Measurements from ENCODE around the gene PLCXD1.
A peak's percentile ranks its signal among the peaks of the same experiment; 100 is the strongest.
"Not testable (repeated sequence)": the region's sequence is repeated elsewhere in the genome, so short reads cannot be mapped to it uniquely, and the experiment has no call there.

Gene PLCXD1

DNA sequence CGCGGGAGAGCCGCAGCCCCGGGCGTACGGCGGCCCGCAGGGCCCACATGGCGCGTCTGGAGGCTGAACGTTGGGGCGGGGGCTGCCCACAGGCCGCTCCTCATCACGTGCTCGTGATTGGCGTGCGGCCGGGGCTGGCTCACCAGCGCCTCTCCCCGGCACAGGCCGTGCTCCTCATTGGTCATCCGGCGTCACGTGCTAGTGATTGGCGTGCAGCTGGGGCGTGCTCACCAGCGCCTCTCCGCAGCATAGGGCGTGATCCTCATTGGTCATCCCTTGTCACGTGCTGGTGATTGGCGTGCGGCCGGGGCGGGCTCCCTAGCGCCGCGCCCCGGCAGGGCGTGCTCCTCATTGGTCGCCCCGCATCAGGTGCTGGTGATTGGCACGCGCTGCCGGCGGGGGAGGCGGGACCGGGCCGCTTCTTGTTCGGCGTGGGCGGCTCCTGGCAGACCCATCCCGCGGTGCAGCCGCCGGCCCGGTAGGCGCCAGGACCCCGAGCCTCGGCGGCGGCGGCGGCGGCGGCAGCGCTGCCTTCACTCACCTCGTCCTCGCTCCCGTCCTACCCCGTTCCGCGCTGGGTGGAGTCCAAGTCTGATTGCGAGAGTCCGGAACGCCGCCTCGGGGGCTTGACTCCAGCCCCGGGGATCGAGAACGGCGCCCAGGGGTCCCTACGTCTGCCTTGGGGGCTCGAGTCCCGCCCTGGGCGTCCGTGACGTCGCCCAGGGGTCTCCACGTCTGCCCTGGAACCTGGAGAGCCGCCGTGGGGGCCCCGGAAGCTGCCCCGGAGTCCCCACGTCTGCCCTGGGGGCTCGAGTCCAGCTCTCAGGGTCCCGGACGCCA lies 37.8 kb downstream of the PLCXD1 start, which contains the start of gene GTPBP6:
GTPBP6 (minus strand) TSS at position 58 of the 840 bp plus-strand sequence; CDS start at position 49, 9 bp downstream.
- peaks cover 0 to 4% of the 10 kb centered on the region in 2 donors for H3K27me3 ChIP-seq
- peak within 1 kb of the TSS; percentile 91 to 95 for H3K27ac ChIP-seq
- TF ChIP-seq, protein P1, sequence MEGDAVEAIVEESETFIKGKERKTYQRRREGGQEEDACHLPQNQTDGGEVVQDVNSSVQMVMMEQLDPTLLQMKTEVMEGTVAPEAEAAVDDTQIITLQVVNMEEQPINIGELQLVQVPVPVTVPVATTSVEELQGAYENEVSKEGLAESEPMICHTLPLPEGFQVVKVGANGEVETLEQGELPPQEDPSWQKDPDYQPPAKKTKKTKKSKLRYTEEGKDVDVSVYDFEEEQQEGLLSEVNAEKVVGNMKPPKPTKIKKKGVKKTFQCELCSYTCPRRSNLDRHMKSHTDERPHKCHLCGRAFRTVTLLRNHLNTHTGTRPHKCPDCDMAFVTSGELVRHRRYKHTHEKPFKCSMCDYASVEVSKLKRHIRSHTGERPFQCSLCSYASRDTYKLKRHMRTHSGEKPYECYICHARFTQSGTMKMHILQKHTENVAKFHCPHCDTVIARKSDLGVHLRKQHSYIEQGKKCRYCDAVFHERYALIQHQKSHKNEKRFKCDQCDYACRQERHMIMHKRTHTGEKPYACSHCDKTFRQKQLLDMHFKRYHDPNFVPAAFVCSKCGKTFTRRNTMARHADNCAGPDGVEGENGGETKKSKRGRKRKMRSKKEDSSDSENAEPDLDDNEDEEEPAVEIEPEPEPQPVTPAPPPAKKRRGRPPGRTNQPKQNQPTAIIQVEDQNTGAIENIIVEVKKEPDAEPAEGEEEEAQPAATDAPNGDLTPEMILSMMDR (IDR thresholded peaks at IDR 0.05), result peak in 1 of 2 experiments; percentile 28
- intact Hi-C loops (cut with DNase I; ENCODE audit: low total_unique reads), result loop anchor here (5.0 to 10.0 kb wide), 3 partner anchors 68 to 1133 kb away; partner anchors contain the start of genes ASMTL, PPP2R3B and SLC25A6
- peaks cover 0 to 35% (median 17%) of the 10 kb centered on the region in 4 donors for H3K4me1 ChIP-seq
- DNase-seq, result peak; percentile 99 to 100
- H3K4me3 ChIP-seq, result peak within 1 kb of the TSS; percentile 76 to 97
- H3K36me3 ChIP-seq, result peaks cover 11 to 23% (median 21%) of the 10 kb centered on the region in 3 donors
- H3K9me3 ChIP-seq, result no peaks in the 10 kb centered on the region

DNA sequence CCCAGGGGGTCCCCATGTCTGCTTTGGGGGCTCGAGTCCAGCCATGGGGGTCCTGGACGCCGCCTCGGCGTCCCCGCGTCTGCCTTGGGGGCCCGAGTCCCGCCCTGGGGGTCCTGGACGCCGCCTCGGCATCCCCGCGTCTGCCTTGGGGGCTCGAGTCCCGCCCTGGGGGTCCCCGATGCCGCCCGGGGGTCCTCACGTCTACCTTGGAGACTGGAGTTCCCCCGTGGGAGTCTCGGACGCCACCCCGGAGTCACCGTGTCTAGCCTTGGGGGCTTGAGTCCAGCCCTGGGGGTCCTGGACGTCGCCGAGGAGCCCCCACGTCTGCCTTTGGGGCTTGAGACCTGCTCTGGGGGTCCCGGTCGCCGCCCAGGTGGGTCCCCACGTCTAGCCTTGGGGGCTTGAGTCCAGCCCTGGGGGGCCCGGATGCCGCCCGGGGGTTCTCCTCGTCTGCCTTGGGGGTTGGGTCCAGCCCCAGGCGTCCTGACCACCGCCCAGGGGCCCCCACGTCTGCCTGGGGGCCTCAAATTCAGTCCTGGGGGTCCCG lies 38.5 kb downstream of the PLCXD1 start:
- peaks cover 0 to 9% of the 10 kb centered on the region in 2 donors for H3K27me3 ChIP-seq
- intact Hi-C loops (cut with DNase I; ENCODE audit: low total_unique reads), result loop anchor here (5.0 to 10.0 kb wide), 3 partner anchors 68 to 1133 kb away; partner anchors contain the start of genes ASMTL, PPP2R3B and SLC25A6
- H3K4me3 ChIP-seq, result peak overlapping the region; percentile 76 to 97
- H3K36me3 ChIP-seq, result peaks cover 7 to 18% (median 14%) of the 10 kb centered on the region in 3 donors
- H3K4me1 ChIP-seq, result peaks cover 0 to 38% (median 17%) of the 10 kb centered on the region in 4 donors
- DNase-seq, result peak; percentile 26 to 75
- TF ChIP-seq, protein P1 (IDR thresholded peaks at IDR 0.05), result no peak
- peak overlapping the region; percentile 84 to 89 for H3K27ac ChIP-seq
- no peaks in the 10 kb centered on the region for H3K9me3 ChIP-seq

DNA sequence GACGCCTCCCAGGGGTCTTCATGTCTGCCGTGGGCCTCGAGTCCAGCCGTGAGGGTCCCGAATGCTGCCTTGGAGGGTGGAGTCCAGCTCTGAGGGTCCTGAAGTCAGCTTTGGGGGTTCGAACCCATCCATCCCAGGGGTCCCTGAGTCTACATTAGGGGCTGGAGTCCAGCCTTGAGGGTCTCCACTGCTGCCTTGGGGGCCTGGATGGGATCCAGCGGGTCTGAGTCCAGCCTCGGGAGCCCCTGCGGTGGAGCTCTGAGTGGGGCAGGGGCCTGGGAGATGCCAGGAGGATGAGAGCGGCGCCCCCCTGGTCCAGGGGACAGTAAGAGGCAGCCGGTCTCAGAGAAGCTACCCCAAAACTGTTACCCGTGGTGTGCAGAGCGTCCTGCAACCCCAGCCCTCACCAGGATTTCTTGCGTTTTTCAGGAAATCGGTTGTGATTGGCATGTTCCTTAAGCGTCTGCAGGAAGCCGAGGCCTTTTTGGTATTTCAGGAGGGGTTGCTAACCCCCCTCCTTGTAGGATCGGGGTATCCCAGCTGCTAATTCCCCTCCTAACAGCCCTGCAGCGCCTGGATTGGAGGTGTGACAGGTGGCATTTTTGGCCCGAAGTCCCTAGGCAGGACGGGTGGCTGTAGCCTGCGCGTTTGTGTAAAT lies 39.1 kb downstream of the PLCXD1 start:
- H3K36me3 ChIP-seq, result peaks cover under 1 to 12% (median 8%) of the 10 kb centered on the region in 3 donors
- peak overlapping the region; percentile 84 to 89 for H3K27ac ChIP-seq
- TF ChIP-seq, protein P1 (IDR thresholded peaks at IDR 0.05), result no peak
- H3K9me3 ChIP-seq, result no peaks in the 10 kb centered on the region
- peak; percentile 26 to 72 for DNase-seq
- peak overlapping the region; percentile 76 to 97 for H3K4me3 ChIP-seq
- peaks cover 0 to 38% (median 17%) of the 10 kb centered on the region in 4 donors for H3K4me1 ChIP-seq
- peaks cover 0 to 11% of the 10 kb centered on the region in 2 donors for H3K27me3 ChIP-seq
- intact Hi-C loops (cut with DNase I; ENCODE audit: low total_unique reads), result no loop called here

DNA sequence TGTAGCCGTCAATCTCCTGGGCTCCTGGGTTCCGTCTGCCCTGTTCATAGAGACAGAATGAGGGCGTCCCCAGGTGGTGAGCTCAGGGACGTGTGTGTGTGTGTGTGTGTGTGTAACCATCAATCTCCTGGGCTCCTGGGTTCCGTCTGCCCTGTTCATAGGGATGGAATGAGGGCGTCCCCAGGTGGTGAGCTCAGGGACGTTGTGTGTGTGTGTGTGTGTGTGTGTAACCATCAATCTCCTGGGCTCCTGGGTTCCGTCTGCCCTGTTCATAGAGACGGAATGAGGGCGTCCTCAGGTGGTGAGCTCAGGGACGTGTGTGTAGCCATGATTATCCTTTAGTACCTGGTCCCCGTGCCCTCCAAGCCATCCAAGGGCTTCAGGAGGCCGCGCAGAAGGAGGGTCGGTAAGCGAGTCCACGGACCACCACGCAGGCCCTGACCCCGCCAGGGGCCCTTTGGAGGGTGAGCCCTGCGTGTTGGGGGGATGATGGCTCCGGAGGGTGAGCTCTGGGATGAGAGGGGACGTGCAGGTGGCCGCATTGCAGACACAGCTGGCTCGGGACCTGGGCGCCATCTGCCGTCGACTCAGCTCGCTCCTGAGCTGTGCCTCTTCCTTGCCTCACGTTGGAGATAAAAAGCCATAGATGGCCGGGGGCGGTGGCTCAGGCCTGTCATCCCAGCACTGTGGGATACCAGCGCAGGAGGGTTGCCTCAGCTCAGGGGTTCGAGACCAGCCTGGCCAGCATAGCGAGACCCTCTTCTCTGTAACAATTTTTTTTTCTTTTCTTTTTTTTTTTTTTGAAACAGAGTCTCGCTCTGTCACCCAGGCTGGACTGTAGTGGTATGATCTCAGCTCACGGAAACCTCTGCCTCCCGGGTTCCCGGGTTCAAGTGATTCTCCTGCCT lies 42.8 kb downstream of the PLCXD1 start:
- TF ChIP-seq, protein P1 (IDR thresholded peaks at IDR 0.05), result no peak
- H3K27me3 ChIP-seq, result peaks cover 0 to 21% of the 10 kb centered on the region in 2 donors
- no peaks in the 10 kb centered on the region for H3K36me3 ChIP-seq
- H3K9me3 ChIP-seq, result no peaks in the 10 kb centered on the region
- DNase-seq, result peak; percentile 12 to 63
- no peak overlapping the region for H3K4me3 ChIP-seq
- no peak overlapping the region for H3K27ac ChIP-seq
- H3K4me1 ChIP-seq, result peaks cover 0 to 29% (median 17%) of the 10 kb centered on the region in 4 donors
- intact Hi-C loops (cut with DNase I; ENCODE audit: low total_unique reads), result no loop called here

DNA sequence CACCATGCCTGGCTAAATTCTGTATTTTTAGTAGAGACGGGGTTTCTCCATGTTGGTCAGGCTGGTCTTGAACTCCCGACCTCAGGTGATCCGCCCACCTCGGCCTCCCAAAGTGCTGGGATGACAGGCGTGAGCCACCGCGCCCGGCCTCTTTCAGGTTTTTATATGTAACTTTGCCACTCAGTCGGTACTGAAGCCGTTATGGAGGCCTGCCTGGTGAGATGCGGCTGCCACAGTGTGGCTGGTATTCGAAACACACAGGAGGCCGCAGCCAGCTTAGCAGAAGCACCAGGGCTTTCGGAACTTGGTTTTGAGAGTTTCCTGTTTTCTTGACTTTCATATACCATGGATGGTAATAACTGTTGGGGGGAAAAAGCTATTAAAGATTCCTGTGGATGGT lies 43.5 kb downstream of the PLCXD1 start:
- intact Hi-C loops (cut with DNase I; ENCODE audit: low total_unique reads); H3K4me3 ChIP-seq; H3K36me3 ChIP-seq; H3K27ac ChIP-seq; H3K9me3 ChIP-seq: not testable (repeated sequence)
- DNase-seq, result peak in 1 of 2 donors; percentile 51
- Histone ChIP-seq H3K4me1 (peaks cover 0 to 25% (median 15%) of the 10 kb centered on the region in 4 donors), H3K27me3 (peaks cover 0 to 21% of the 10 kb centered on the region in 2 donors)

Data from tibial artery (tissue), 4 donors.